Esophagus mucosa (tissue), 1 donor: ENCODE data around the gene SRPK1. TPM values are rescaled to one million over a fixed set of nuclear protein-coding genes. Genes with fewer than 3 reads are reported as not detected.

ENCODE experiments used
- ATAC-seq: fragments of 200-7000 bp; cut with Tn5 transposase; one replicate; pipeline ENCODE4 v1.9.1; 2020
- total RNA-seq: library from RNA; stranded (reverse); gene quantifications from one replicate; pipeline ENCODE4 v1.2.4, GENCODE V29; 2023
- donor health status: DM: yes; HTN: yes; CAD: no.

SRPK1 gene
- total RNA-seq, 1 donor from 2014 or later, result 44.7 TPM

DNA sequence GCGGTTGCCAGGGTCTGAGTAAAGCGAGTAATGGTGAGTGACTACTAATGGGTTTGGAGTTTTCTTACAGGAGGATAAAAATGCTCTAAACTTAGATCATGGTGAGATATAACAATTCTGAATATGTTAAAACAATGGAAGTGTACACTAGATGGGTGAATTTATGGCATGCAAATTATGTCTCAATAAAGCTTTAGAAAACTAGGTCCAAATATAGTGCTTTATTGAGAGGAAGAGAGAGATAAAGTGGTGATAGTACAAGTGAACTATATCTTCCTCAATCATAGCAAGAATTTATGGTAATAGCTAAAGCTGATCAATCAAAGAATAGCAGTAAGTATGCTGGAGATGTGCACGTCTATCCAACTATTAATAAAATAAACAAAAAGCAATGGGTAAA lies 23.9 kb downstream of the SRPK1 start:
- ATAC-seq, result no peak

DNA sequence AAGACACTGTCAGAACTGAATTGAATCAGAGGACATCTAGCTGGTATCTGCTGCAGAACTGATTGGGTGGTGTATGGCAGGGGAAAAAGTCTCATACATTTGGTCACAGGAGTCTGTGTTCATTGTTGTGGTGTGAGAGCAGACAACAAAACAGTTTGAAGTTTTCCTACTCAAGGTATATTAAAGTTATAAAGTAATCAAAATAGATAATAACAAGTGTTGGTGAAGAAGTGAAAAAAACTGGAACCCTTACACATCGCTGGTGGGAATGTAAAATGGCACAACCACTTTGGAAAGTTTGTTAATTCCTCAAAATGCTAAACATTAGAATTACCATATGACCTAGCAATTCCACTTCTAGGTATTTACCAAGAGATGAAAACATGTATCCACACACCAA lies 24.7 kb downstream of the SRPK1 start:
- no peak for ATAC-seq

GRCh38 chr6:35895560-35895959 lies 25.3 kb downstream of the SRPK1 start:
- ATAC-seq, result peak; percentile 56

DNA sequence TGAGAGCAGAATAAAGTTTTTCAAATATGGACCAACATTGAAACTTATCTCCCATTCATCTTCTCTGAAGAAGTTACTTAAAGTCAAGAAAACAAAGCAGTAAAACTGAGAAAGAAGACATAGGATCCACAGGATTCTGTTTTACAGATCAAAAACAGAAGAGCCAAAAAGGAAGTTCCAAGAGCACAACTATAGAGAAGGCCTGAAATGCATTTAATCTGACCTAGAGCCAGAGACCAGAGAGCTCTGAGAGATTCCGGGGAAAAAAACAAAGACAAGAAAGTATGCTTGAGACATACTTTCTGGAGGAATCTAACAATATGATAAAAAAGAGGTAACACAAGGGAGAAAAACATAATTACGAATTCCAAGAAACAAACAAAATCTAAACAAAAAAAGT lies 26.1 kb downstream of the SRPK1 start:
- no peak for ATAC-seq

DNA sequence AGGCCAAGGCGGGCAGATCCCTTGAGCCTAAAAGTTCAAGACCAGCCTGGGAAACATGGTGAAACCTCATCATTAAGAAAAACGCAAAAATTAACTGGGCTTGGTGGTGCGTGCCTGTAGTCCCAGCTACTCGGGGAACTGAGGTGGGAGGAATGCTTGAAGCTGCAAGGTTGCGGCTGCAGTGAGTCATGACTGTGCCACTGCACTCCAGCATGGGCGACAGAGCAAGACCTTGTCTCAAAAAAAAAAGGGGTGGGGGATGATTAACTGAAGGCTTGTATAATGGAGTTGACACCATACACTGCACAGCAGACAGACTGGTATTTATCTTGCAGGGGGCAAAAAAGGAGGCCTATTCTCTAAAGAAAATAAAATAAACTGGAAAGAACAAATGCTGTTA lies 27.7 kb downstream of the SRPK1 start:
- no peak for ATAC-seq

- ATAC-seq, result no peak
Observed at GRCh38 chr6:35892482-35892881, 28.4 kb downstream of the SRPK1 start.

GRCh38 chr6:35879151-35879550 lies 41.7 kb downstream of the SRPK1 start:
- no peak for ATAC-seq

- peak; percentile 56 for ATAC-seq
Observed at GRCh38 chr6:35876902-35877301, 44.0 kb downstream of the SRPK1 start.

GRCh38 chr6:35874730-35875129 lies 46.2 kb downstream of the SRPK1 start:
- no peak for ATAC-seq

- no peak for ATAC-seq
Observed at GRCh38 chr6:35859367-35859766, 61.5 kb downstream of the SRPK1 start.

- no peak for ATAC-seq
Observed at GRCh38 chr6:35857853-35858252, 63.0 kb downstream of the SRPK1 start.

- no peak for ATAC-seq
Observed at GRCh38 chr6:35856250-35856649, 64.6 kb downstream of the SRPK1 start.

DNA sequence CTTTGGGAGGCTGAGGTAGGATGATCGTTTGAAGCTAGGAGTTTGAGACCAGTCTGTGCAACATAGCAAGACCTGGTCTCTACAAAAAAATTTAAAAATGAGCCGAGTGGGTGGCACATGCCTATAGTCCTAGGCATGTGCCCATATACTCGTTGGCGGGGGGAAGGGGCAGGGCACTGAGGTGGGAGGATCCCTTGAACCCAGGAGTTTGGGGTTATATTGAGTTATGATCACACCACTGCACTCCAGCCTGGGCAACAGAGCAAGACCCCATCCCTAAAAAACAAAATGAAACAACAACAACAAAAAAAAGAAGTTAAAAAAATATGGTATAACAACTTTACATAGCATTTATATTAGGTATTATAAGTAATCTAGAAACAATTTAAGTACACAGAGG lies 67.9 kb downstream of the SRPK1 start:
- ATAC-seq, result no peak

DNA sequence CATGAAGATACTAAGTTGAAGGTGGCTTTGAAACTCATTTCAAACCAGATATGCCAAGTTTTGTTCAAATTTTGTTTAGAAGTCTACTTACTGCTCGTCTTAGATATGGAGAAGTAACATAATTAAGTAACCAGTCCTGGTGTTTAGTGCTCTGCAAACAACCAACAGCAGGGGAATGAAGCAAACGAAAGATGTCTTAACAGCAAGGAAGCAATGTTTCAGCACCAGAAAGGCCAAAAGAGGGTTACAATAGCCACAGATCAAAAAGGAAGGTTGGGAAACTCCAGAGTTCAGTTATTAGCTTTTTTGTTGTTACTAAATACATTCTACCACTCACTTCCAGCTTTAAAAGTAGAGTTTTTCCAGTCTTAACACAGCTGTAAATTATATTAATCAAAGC lies 70.7 kb downstream of the SRPK1 start:
- ATAC-seq, result no peak

DNA sequence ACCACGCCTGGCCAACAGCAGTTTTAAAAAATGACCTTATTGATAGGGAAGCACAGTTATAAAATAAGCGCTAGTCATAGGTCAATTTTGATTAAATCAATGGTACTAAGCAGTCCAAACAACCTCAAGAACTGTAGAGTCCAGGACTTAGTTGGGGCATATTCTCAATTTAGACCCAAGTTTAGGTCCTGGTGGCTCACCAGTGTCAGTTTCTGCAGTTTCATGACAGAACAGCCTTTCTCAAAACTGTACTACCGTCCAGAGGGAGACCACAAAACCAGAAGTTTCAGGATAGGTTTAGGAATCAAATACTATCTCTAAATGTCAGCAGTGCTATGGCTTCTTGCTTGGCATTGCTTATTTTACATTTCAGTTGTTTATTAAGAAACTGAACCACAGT lies 76.6 kb downstream of the SRPK1 start:
- no peak for ATAC-seq

- no peak for ATAC-seq
Observed at GRCh38 chr6:35842381-35842780, 78.5 kb downstream of the SRPK1 start.

DNA sequence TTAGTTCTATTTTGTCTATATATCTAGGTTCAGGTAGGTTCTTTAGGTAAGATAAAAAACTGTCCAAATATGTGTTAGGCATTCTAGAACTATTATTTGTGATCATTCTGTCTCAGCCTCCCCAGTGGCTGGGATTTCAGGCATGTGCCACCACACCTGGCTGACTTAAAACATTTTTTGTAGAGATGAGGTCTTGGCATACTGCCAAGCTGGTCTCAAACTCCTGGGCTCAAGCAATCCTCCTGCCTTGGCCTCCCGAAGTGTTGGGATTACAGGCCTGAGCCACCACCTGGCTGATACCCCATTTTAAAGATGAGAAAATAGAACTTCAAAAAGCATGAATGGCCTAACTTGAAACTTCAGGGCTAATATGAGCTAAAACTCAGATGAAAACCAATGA lies 81.9 kb downstream of the SRPK1 start:
- no peak for ATAC-seq

GRCh38 chr6:35833536-35833935 lies 87.4 kb downstream of the SRPK1 start:
- ATAC-seq, result no peak

GRCh38 chr6:35831257-35832007 lies 89.5 kb downstream of the SRPK1 start:
- no peak for ATAC-seq

DNA sequence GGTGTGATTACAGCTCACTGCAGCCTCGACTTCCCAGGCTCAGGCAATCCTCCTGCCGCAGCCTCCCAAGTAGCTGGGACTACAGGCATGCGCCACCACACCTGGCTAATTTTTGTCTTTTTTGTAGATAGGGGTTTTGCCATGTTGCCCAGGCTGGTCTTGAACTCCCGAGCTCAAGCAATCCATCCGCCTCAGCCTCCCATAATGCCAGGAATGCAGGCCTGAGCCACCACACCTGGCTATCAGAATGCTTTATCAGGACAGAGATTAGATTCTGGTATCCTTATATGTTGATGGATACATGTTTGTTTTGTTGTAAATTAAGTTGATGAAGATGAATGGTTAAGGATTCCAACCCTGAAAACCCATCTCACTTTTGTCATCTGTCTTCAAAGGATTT lies 91.6 kb downstream of the SRPK1 start:
- ATAC-seq, result no peak

GRCh38 chr6:35824552-35825192 lies 96.2 kb downstream of the SRPK1 start:
- ATAC-seq, result no peak

DNA sequence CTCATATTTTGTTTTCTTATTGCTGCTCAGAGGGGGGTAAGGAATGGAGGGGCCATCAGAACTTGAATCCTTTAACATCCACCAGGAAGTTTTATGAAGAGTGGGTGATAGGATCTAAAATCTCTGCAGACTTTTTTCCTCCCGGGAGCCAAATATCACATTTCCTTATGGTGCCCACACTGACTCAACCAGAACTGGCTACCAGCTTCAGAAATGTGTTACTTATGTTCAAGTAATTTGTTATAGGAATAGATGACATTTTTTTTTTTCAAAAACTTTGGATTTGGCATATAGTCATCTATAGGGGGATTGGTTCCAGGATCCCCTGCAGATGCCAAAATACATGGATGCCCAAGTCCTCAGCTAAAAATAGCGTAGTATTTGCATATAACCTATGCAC lies 97.3 kb downstream of the SRPK1 start:
- no peak for ATAC-seq

- no peak for ATAC-seq
Observed at GRCh38 chr6:35817515-35817914, 103.4 kb downstream of the SRPK1 start.

DNA sequence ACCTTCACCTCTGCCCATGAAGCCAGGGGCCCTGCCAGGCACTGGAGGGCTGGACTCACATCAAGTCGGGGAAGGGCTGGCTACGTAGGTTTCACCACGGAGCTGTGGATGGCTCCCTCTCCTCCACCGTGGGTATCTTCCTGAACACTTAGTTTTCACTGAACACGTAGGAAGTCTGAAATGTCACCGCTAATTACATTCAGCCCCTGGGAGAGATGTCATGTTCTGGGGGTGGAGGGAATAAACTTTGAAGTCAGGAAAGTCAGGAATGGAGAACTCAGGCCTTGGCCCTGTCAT lies 109.3 kb downstream of the SRPK1 start:
- ATAC-seq, result no peak
